Breast epithelium (tissue), 3 donors: Measurements from ENCODE around the gene TANGO6.

Source experiments
- CTCF ChIP-seq, 3 donors: fragments of 450-650 bp; IDR thresholded peaks; one replicate each; pipeline ENCODE4 v1.5.1; 2016 to 2017; ENCODE audit warnings: antibody characterized with exemption in 3 of 3, mild to moderate bottlenecking in 3 of 3, moderate library complexity in 3 of 3
- POLR2AphosphoS5 ChIP-seq, 3 donors: sonication (generic); formaldehyde crosslinking; IDR thresholded peaks; one replicate each; pipeline ENCODE4 v1.6.1; 2017; ENCODE audit warnings: antibody characterized with exemption in 3 of 3

- no peak for TF ChIP-seq CTCF (IDR thresholded peaks at IDR 0.05)
- no peak for TF ChIP-seq POLR2AphosphoS5 (IDR thresholded peaks at IDR 0.05)
Observed at GRCh38 chr16:68940816-68941215, 97.5 kb downstream of the TANGO6 start.
